H54 (cell line): ENCODE measurements around the gene PTPRE.

Experiments
- DNase-seq: peaks from one replicate; pipeline ENCODE4 v3.0.0; 2011; ENCODE audit warnings: low spot score, mixed read lengths; ENCODE audit not compliant: insufficient read length
- FAIRE-seq: peaks from 3 replicates; lab custom pipeline; 2011; peaks lifted over from hg19 to GRCh38; lab: Jason Lieb, UNC
- POLR2A ChIP-seq: IDR thresholded peaks from 2 replicates; pipeline ENCODE4 v1.6.1; 2011; ENCODE audit warnings: low read depth, mild to moderate bottlenecking, low read length

Gene PTPRE

GRCh38 chr10:127908106-127908958 is 1.4 kb downstream of the PTPRE start:
- TF ChIP-seq POLR2A = no peak
- peak; percentile 93 for FAIRE-seq
- peak; percentile 49 for DNase-seq

- DNase-seq (no peak), FAIRE-seq (no peak)
- no peak for TF ChIP-seq POLR2A
Measured at GRCh38 chr10:127908959-127909267, 2.0 kb downstream of the PTPRE start.

GRCh38 chr10:127909716-127910463 is 3.0 kb downstream of the PTPRE start:
- DNase-seq (no peak), FAIRE-seq (no peak)
- TF ChIP-seq POLR2A = no peak

GRCh38 chr10:127910464-127910770 is 3.5 kb downstream of the PTPRE start:
- DNase-seq = no peak
- TF ChIP-seq POLR2A = no peak
- no peak for FAIRE-seq

- TF ChIP-seq POLR2A = no peak
- DNase-seq (no peak), FAIRE-seq (no peak)
Measured at GRCh38 chr10:127911218-127911866, 4.4 kb downstream of the PTPRE start.

GRCh38 chr10:127911867-127912257 is 5.0 kb downstream of the PTPRE start:
- DNase-seq = no peak
- no peak for TF ChIP-seq POLR2A
- FAIRE-seq = no peak

- DNase-seq (no peak), FAIRE-seq (no peak)
- TF ChIP-seq POLR2A = no peak
Measured at GRCh38 chr10:127912607-127913367, 5.9 kb downstream of the PTPRE start.

- TF ChIP-seq POLR2A = no peak
- FAIRE-seq (no peak), DNase-seq (no peak)
Measured at GRCh38 chr10:127913368-127913759, 6.5 kb downstream of the PTPRE start.

GRCh38 chr10:127915324-127915723 is 8.4 kb downstream of the PTPRE start:
- no peak for FAIRE-seq
- no peak for TF ChIP-seq POLR2A

GRCh38 chr10:127916826-127917225 is 9.9 kb downstream of the PTPRE start:
- DNase-seq = no peak
- no peak for FAIRE-seq
- no peak for TF ChIP-seq POLR2A

More at GRCh38 chr10:127915324-127915723, 8.4 kb downstream of the PTPRE start:
- no peak for DNase-seq

GRCh38 chr10:127918572-127918971 is 11.7 kb downstream of the PTPRE start:
- DNase-seq = no peak
- FAIRE-seq = no peak
- no peak for TF ChIP-seq POLR2A

GRCh38 chr10:127919418-127920271 is 12.7 kb downstream of the PTPRE start:
- DNase-seq = no peak
- no peak for FAIRE-seq

More at GRCh38 chr10:127919418-127920271, 12.7 kb downstream of the PTPRE start:
- TF ChIP-seq POLR2A = no peak
